T-cell (primary cell): ENCODE data around the gene SLC17A1. TPM values are rescaled to one million over a fixed set of nuclear protein-coding genes. Genes with fewer than 3 reads are reported as not detected.

Experiments
- ATAC-seq, 4 experiments: fragments of 200-7000 bp in 3 of 4; fragments of 150-1000 bp in 1 of 4; cut with Tn5 transposase; replicated peaks in 1 of 4; 1 replicate in 3 of 4; 2 replicates in 1 of 4; pipeline ENCODE4 v1.10.0; 2021; ENCODE audit warnings: moderate library complexity in 3 of 4, mild to moderate bottlenecking in 2 of 4, moderate number of reproducible peaks in 1 of 4
- CTCF ChIA-PET, 2 donors: fragments of 300-600 bp; sonication (Branson Sonifier 250); formaldehyde crosslinking; loops; one replicate each; lab custom pipeline; 2022; ENCODE audit warnings: antibody characterized with exemption in 2 of 2; lab: Charles Lee
- POLR2A ChIA-PET, 2 donors: fragments of 300-600 bp; sonication (Branson Sonifier 250); formaldehyde crosslinking; loops; one replicate each; lab custom pipeline; 2022; ENCODE audit warnings: antibody characterized with exemption in 2 of 2; lab: Charles Lee
- DNase-seq, 35 experiments: peaks; one replicate each; pipeline versions ENCODE4 v3.0.0 to v3.0.0-alpha.2; 2013 to 2023
- H3K27ac ChIP-seq: one replicate; pipeline ENCODE4 v1.5.1; 2013; ENCODE audit warnings: low read length
- H3K27me3 ChIP-seq, 2 experiments: replicated peaks in 1 of 2; 1 replicate in 1 of 2; 2 replicates in 1 of 2; pipeline versions ENCODE4 v1.6.1 to v1.7.0; 2013; ENCODE audit warnings: low read length in 1 of 2, mixed read lengths in 1 of 2; ENCODE audit not compliant: control insufficient read depth in 2 of 2, insufficient read depth in 2 of 2; ENCODE audit errors: extremely low read depth in 1 of 2
- H3K36me3 ChIP-seq, 2 donors: 1 replicate in 1 of 2; 2 replicates in 1 of 2; pipeline versions ENCODE4 v1.6.1 to v1.7.0; 2013; ENCODE audit warnings: low read length in 1 of 2; ENCODE audit not compliant: control insufficient read depth in 2 of 2, insufficient read depth in 1 of 2; ENCODE audit errors: extremely low read depth in 1 of 2
- H3K4me1 ChIP-seq, 2 experiments: 1 replicate in 1 of 2; 2 replicates in 1 of 2; pipeline versions ENCODE4 v1.6.1 to v1.7.0; 2013; ENCODE audit warnings: low read length in 2 of 2, mixed read lengths in 1 of 2; ENCODE audit not compliant: insufficient read depth in 2 of 2, control insufficient read depth in 1 of 2; ENCODE audit errors: extremely low read depth in 1 of 2
- H3K4me3 ChIP-seq, 2 donors: 1 replicate in 1 of 2; 2 replicates in 1 of 2; pipeline versions ENCODE4 v1.5.1 to v1.7.0; 2013; ENCODE audit warnings: mild to moderate bottlenecking in 2 of 2, low read length in 1 of 2, moderate library complexity in 1 of 2; ENCODE audit not compliant: control insufficient read depth in 1 of 2; ENCODE audit errors: extremely low read depth in 1 of 2
- H3K9me3 ChIP-seq: 2 replicates; pipeline ENCODE4 v1.7.0; 2013
- H3K27ac Mint-ChIP-seq, 2 donors: one replicate each; pipeline ENCODE4 v1.8.0; 2020 to 2021; ENCODE audit warnings: mild to moderate bottlenecking in 2 of 2, mixed read lengths in 2 of 2
- H3K27me3 Mint-ChIP-seq, 2 donors: one replicate each; pipeline ENCODE4 v1.8.0; 2021 to 2022; ENCODE audit warnings: mixed read lengths in 2 of 2
- H3K36me3 Mint-ChIP-seq: one replicate; pipeline ENCODE4 v1.8.0; 2021; ENCODE audit warnings: mixed read lengths
- H3K4me1 Mint-ChIP-seq, 3 donors: one replicate each; pipeline ENCODE4 v1.8.0; 2020 to 2022; ENCODE audit warnings: mixed read lengths in 3 of 3, mild to moderate bottlenecking in 1 of 3
- H3K4me3 Mint-ChIP-seq, 3 donors: one replicate each; pipeline ENCODE4 v1.8.0; 2020 to 2022; ENCODE audit warnings: mild to moderate bottlenecking in 3 of 3, mixed read lengths in 3 of 3, moderate library complexity in 3 of 3
- H3K9me3 Mint-ChIP-seq, 3 donors: one replicate each; pipeline ENCODE4 v1.8.0; 2020 to 2022; ENCODE audit warnings: mixed read lengths in 3 of 3
- WGBS: methylation state at CpG from one replicate; pipeline ENCODE4 v1.1.5; 2013; ENCODE audit warnings: missing lambda C conversion rate; ENCODE audit not compliant: insufficient coverage; 5-methylcytosine and 5-hydroxymethylcytosine counted together
- total RNA-seq, 35 experiments: library from RNA in 6 of 35; stranded (reverse) in 6 of 35; fragments of 120-200 nt in 1 of 35; gene quantifications; one replicate each; pipeline versions ENCODE4 v1.2.1 to v1.2.4 and lab custom pipeline; 2013 to 2026

Gene SLC17A1
- total RNA-seq, 5 donors from 2014 or later (not counting 1 experiment from before 2014, with no cell fraction given): 0.16 TPM; not detected in 4

GRCh38 chr6:25863360-25863759, 31.5 kb upstream of the SLC17A1 start:
- Mint-ChIP-seq H3K4me1 (peaks cover 23 to 37% (median 27%) of the 10 kb centered on the region in 3 donors), H3K27me3 (peaks cover 0 to 8% of the 10 kb centered on the region in 2 donors), H3K36me3 (no peaks in the 10 kb centered on the region), H3K27ac (no peak overlapping the region), H3K9me3 (peaks cover 0 to 3% (median 0%) of the 10 kb centered on the region in 3 donors), H3K4me3 (no peak overlapping the region)
- ATAC-seq: no peak
- Histone ChIP-seq H3K4me3 (no peak overlapping the region), H3K27me3 (no peaks in the 10 kb centered on the region), H3K9me3 (no peaks in the 10 kb centered on the region), H3K4me1 (peaks cover 10 to 11% of the 10 kb centered on the region in 2 experiments), H3K36me3 (no peaks in the 10 kb centered on the region), H3K27ac (no peak overlapping the region)
- WGBS: no CpG with 5 or more reads among the region's 2 CpGs
- ChIA-PET POLR2A (no interaction called here), CTCF (no interaction called here)
- DNase-seq: no peak

- DNase-seq: no peak
- POLR2A ChIA-PET: interaction anchor here in 1 of 2 donors (0.6 kb wide), 2 partner anchors 101 to 531 kb away, joined by 3 read pairs; no protein-coding TSS in a partner anchor
- peaks cover 25 to 42% (median 27%) of the 10 kb centered on the region in 3 donors for H3K4me1 Mint-ChIP-seq
Measured at GRCh38 chr6:25862199-25862598, 30.3 kb upstream of the SLC17A1 start.

GRCh38 chr6:25852756-25853155, 20.9 kb upstream of the SLC17A1 start:
- Mint-ChIP-seq H3K9me3 (no peaks in the 10 kb centered on the region), H3K4me3 (no peak overlapping the region), H3K36me3 (no peaks in the 10 kb centered on the region), H3K27me3 (no peaks in the 10 kb centered on the region), H3K4me1 (peaks cover 7 to 13% (median 12%) of the 10 kb centered on the region in 3 donors), H3K27ac (no peak overlapping the region)
- ATAC-seq (no peak), DNase-seq (no peak)
- Histone ChIP-seq H3K4me3 (no peak overlapping the region), H3K27me3 (peaks cover 0 to 3% of the 10 kb centered on the region in 2 experiments), H3K9me3 (no peaks in the 10 kb centered on the region), H3K4me1 (no peaks in the 10 kb centered on the region), H3K27ac (no peak overlapping the region), H3K36me3 (no peaks in the 10 kb centered on the region)
- CTCF ChIA-PET: no interaction called here
- POLR2A ChIA-PET: interaction anchor here in 1 of 2 donors (0.6 kb wide), 1 partner anchor 18 kb away, joined by 5 read pairs; no protein-coding TSS in a partner anchor

More at GRCh38 chr6:25862199-25862598, 30.3 kb upstream of the SLC17A1 start:
- no CpG with 5 or more reads among the region's 4 CpGs for WGBS
- Histone ChIP-seq H3K27ac (no peak overlapping the region), H3K4me1 (peaks cover 10 to 11% of the 10 kb centered on the region in 2 experiments), H3K36me3 (no peaks in the 10 kb centered on the region), H3K27me3 (no peaks in the 10 kb centered on the region), H3K9me3 (no peaks in the 10 kb centered on the region), H3K4me3 (no peak overlapping the region)
- peaks cover 0 to 11% of the 10 kb centered on the region in 2 donors for H3K27me3 Mint-ChIP-seq
- no peak for ATAC-seq
- peaks cover 0 to 3% (median 0%) of the 10 kb centered on the region in 3 donors for H3K9me3 Mint-ChIP-seq
- no peaks in the 10 kb centered on the region for H3K36me3 Mint-ChIP-seq
- H3K4me3 Mint-ChIP-seq: no peak overlapping the region
- no peak overlapping the region for H3K27ac Mint-ChIP-seq
- CTCF ChIA-PET: interaction anchor here in 1 of 2 donors (0.6 to 1.2 kb wide), 3 partner anchors 10 to 142 kb away, joined by 3 to 4 read pairs (median 4); no protein-coding TSS in a partner anchor

DNA sequence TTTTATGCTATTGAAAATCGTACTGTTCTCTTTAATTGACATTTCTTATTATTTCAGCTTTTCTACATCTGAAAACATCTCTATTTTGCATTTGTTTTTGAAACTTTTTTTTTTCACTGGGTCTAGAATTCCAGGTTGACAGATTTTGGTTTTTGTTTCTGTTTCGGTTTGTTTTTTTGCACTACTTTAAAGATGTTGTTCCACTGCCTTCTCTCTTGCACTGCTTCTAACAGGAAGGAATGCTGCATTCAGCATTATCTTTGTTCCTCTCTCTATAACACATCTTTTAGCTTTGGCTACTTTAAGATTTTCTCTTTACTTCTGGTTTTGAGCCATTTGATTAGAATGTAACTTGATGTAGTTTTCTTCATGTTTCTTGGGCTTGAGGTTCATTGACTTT, 20.1 kb upstream of the SLC17A1 start:
- Histone ChIP-seq H3K27ac (no peak overlapping the region), H3K36me3 (no peaks in the 10 kb centered on the region), H3K27me3 (peaks cover 0 to 3% of the 10 kb centered on the region in 2 experiments), H3K4me3 (no peak overlapping the region), H3K9me3 (no peaks in the 10 kb centered on the region), H3K4me1 (no peaks in the 10 kb centered on the region)
- Mint-ChIP-seq H3K4me1 (peaks cover 7 to 13% (median 12%) of the 10 kb centered on the region in 3 donors), H3K9me3 (no peaks in the 10 kb centered on the region), H3K4me3 (no peak overlapping the region), H3K27me3 (peaks cover 0 to 4% of the 10 kb centered on the region in 2 donors), H3K27ac (peak overlapping the region; percentile 29 to 81), H3K36me3 (no peaks in the 10 kb centered on the region)
- DNase-seq (no peak), ATAC-seq (no peak)
- ChIA-PET CTCF (interaction anchor here in 1 of 2 donors (0.8 kb wide), 1 partner anchor 178 kb away, joined by 3 read pairs; no protein-coding TSS in a partner anchor), POLR2A (interaction anchor here in 1 of 2 donors (0.7 kb wide), 1 partner anchor 48 kb away, joined by 4 read pairs; no protein-coding TSS in a partner anchor)
- WGBS: no CpG with 5 or more reads among the region's 2 CpGs

DNA sequence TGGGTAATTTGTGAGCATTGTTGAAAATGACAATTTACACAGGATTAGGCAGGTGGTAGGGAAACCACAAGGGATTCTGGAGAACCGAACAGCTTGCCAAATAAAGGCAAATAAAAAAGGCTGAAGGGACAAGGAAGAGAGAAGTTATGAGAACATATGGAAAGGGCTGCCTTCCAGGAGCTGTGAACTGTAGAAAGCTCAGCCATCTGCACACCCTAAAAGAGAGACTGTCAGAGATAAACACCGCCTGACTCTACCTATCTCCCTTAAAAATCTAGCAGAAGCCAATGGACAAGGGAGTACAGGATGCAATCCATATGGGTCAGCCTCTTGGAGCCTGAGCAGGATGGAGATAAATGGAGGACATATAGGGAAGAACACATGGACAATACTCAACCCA, 12.7 kb upstream of the SLC17A1 start:
- Mint-ChIP-seq H3K36me3 (no peaks in the 10 kb centered on the region), H3K27me3 (peaks cover 2 to 13% of the 10 kb centered on the region in 2 donors), H3K9me3 (no peaks in the 10 kb centered on the region), H3K4me1 (no peaks in the 10 kb centered on the region), H3K27ac (no peak overlapping the region), H3K4me3 (no peak overlapping the region)
- ATAC-seq: no peak
- H3K4me1 ChIP-seq: no peaks in the 10 kb centered on the region
- H3K27me3 ChIP-seq: no peaks in the 10 kb centered on the region
- no peak overlapping the region for H3K27ac ChIP-seq
- DNase-seq: no peak
- H3K4me3 ChIP-seq: no peak overlapping the region
- H3K36me3 ChIP-seq: no peaks in the 10 kb centered on the region
- 83% methylated on average over 1 of the region's 2 CpGs for WGBS
- CTCF ChIA-PET: no interaction called here
- no peaks in the 10 kb centered on the region for H3K9me3 ChIP-seq
- POLR2A ChIA-PET: no interaction called here

GRCh38 chr6:25842526-25842925, 10.7 kb upstream of the SLC17A1 start:
- Histone ChIP-seq H3K27ac (no peak overlapping the region), H3K9me3 (no peaks in the 10 kb centered on the region), H3K4me3 (no peak overlapping the region), H3K27me3 (no peaks in the 10 kb centered on the region), H3K36me3 (no peaks in the 10 kb centered on the region), H3K4me1 (no peaks in the 10 kb centered on the region)
- Mint-ChIP-seq H3K27me3 (peaks cover 2 to 18% of the 10 kb centered on the region in 2 donors), H3K4me1 (no peaks in the 10 kb centered on the region), H3K27ac (no peak overlapping the region), H3K36me3 (no peaks in the 10 kb centered on the region), H3K9me3 (no peaks in the 10 kb centered on the region), H3K4me3 (no peak overlapping the region)
- no peak for DNase-seq
- no CpG with 5 or more reads among the region's 1 CpG for WGBS
- ChIA-PET CTCF (no interaction called here), POLR2A (no interaction called here)
- no peak for ATAC-seq
